NCI-H1092 treated with DMSO at 0.1 percent for 48 hours (cell line): Measurements from ENCODE around the gene LETM1.

Source experiments
- DNase-seq: peaks from one replicate; lab custom pipeline; 2025; lab: John Stamatoyannopoulos, UW

The LETM1 gene

GRCh38 chr4:1806596-1807331, 49.2 kb downstream of the LETM1 start:
- DNase-seq = no peak

GRCh38 chr4:1806223-1806564, 49.8 kb downstream of the LETM1 start:
- no peak for DNase-seq

GRCh38 chr4:1805493-1806222, 50.3 kb downstream of the LETM1 start:
- DNase-seq = no peak

- DNase-seq = no peak
Measured at GRCh38 chr4:1804638-1805492, 51.1 kb downstream of the LETM1 start.

- DNase-seq = no peak
Measured at GRCh38 chr4:1803523-1804423, 52.2 kb downstream of the LETM1 start.

GRCh38 chr4:1802720-1803522, 53.0 kb downstream of the LETM1 start:
- DNase-seq = no peak

GRCh38 chr4:1802151-1802715, 53.7 kb downstream of the LETM1 start:
- no peak for DNase-seq

GRCh38 chr4:1801286-1801958, 54.5 kb downstream of the LETM1 start:
- no peak for DNase-seq

GRCh38 chr4:1800805-1801204, 55.2 kb downstream of the LETM1 start:
- no peak for DNase-seq

GRCh38 chr4:1799387-1800375, 56.3 kb downstream of the LETM1 start:
- no peak for DNase-seq

- no peak for DNase-seq
Measured at GRCh38 chr4:1798580-1799386, 57.2 kb downstream of the LETM1 start.

- no peak for DNase-seq
Measured at GRCh38 chr4:1797861-1798579, 57.9 kb downstream of the LETM1 start.

GRCh38 chr4:1797298-1797860, 58.6 kb downstream of the LETM1 start:
- no peak for DNase-seq

GRCh38 chr4:1796486-1797204, 59.3 kb downstream of the LETM1 start:
- DNase-seq = no peak

- DNase-seq = no peak
Measured at GRCh38 chr4:1795299-1796195, 60.4 kb downstream of the LETM1 start.
